OCI-LY3 (cell line): ENCODE measurements around the gene NHLRC2.

ENCODE experiments used
- CTCF ChIP-seq: fragments of 200-600, 300-600 bp; sonication (generic); IDR thresholded peaks from 2 replicates; pipeline ENCODE4 v1.5.1; 2014; ENCODE audit warnings: antibody characterized with exemption, low read length, low read depth
- EZH2phosphoT487 ChIP-seq: fragments of 200-600 bp; shearing (Covaris generic); IDR thresholded peaks from 2 replicates; pipeline ENCODE4 v1.6.1; 2018; ENCODE audit warnings: antibody characterized with exemption, mixed run types, low read depth

GRCh38 chr10:113930482-113931057 is 76.1 kb downstream of the NHLRC2 start:
- TF ChIP-seq CTCF (no peak), EZH2phosphoT487 (no peak)
